ENCODE measurements around the gene KIF21B.
A peak's percentile ranks its signal among the peaks of the same experiment; 100 is the strongest.

Gene KIF21B

GRCh38 chr1:201042779-201043461 is 19.4 kb upstream of the KIF21B start:
- Mint-ChIP-seq H3K27me3 (ENCODE audit: low read depth) (peaks cover 12% of the 10 kb centered on the region), H3K4me3 (no peak overlapping the region), H3K4me1 (peaks cover 4% of the 10 kb centered on the region), H3K36me3 (ENCODE audit: low read depth) (no peaks in the 10 kb centered on the region), H3K27ac (no peak overlapping the region), H3K9me3 (no peaks in the 10 kb centered on the region)
- TF ChIP-seq, protein P1, sequence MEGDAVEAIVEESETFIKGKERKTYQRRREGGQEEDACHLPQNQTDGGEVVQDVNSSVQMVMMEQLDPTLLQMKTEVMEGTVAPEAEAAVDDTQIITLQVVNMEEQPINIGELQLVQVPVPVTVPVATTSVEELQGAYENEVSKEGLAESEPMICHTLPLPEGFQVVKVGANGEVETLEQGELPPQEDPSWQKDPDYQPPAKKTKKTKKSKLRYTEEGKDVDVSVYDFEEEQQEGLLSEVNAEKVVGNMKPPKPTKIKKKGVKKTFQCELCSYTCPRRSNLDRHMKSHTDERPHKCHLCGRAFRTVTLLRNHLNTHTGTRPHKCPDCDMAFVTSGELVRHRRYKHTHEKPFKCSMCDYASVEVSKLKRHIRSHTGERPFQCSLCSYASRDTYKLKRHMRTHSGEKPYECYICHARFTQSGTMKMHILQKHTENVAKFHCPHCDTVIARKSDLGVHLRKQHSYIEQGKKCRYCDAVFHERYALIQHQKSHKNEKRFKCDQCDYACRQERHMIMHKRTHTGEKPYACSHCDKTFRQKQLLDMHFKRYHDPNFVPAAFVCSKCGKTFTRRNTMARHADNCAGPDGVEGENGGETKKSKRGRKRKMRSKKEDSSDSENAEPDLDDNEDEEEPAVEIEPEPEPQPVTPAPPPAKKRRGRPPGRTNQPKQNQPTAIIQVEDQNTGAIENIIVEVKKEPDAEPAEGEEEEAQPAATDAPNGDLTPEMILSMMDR (IDR thresholded peaks at IDR 0.05; ENCODE audit: unreplicated experiment in 3 of 3): peak; percentile 76 to 87 (median 83)

DNA sequence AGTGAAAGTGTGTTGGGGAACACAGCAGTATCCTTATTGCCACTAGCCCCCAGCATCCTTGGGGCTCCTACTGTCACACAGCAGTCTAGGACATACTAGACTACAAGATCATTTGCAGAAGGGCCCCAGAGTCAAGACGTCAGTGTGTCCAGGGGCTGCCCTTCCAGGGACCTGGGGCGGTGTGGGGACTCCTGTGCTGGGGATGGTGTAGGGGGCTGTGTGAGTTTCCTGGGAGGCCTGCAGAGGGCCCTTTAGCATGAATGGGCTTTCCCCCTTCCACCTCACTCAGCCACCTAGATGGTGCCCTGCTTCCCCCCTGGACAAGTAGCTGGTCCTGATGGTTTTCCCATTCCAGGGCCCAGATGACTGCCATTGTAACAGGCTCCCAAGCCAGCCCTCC is 17.5 kb upstream of the KIF21B start:
- peaks cover 12% of the 10 kb centered on the region for H3K27me3 Mint-ChIP-seq (ENCODE audit: low read depth)
- TF ChIP-seq, protein P1 (IDR thresholded peaks at IDR 0.05; ENCODE audit: unreplicated experiment in 3 of 3): no peak
- H3K36me3 Mint-ChIP-seq (ENCODE audit: low read depth): no peaks in the 10 kb centered on the region
- no peaks in the 10 kb centered on the region for H3K9me3 Mint-ChIP-seq
- peaks cover 4% of the 10 kb centered on the region for H3K4me1 Mint-ChIP-seq
- H3K4me3 Mint-ChIP-seq: no peak overlapping the region
- H3K27ac Mint-ChIP-seq: no peak overlapping the region

DNA sequence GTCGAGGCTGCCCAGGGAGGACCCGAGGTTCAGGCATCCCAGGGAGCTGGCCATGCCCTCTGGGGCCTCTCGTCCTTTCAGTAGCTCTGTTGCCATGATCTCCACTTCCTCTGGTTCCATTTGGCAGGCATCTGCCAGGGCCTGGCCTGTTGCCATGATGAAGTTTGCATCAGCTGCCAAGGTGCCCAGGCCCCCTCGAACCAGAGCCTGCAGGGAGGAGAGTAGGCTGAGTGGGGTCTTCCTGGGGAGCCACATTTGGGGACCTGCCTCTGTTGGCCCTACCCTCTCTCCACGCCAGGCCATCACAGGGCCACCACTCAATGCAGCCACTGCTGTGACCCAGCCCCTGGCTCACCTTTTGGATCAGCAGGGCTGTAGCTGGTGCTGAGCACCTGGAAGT is 16.4 kb upstream of the KIF21B start:
- peaks cover 4% of the 10 kb centered on the region for H3K4me1 Mint-ChIP-seq
- TF ChIP-seq, protein P1 (IDR thresholded peaks at IDR 0.05; ENCODE audit: unreplicated experiment in 3 of 3): no peak
- H3K27me3 Mint-ChIP-seq (ENCODE audit: low read depth): peaks cover 15% of the 10 kb centered on the region
- H3K36me3 Mint-ChIP-seq (ENCODE audit: low read depth): no peaks in the 10 kb centered on the region
- H3K27ac Mint-ChIP-seq: no peak overlapping the region
- no peak overlapping the region for H3K4me3 Mint-ChIP-seq
- no peaks in the 10 kb centered on the region for H3K9me3 Mint-ChIP-seq

- TF ChIP-seq, protein P1 (IDR thresholded peaks at IDR 0.05; ENCODE audit: unreplicated experiment in 3 of 3): no peak
- Mint-ChIP-seq H3K27ac (no peak overlapping the region), H3K4me1 (peaks cover 4% of the 10 kb centered on the region), H3K36me3 (ENCODE audit: low read depth) (no peaks in the 10 kb centered on the region), H3K9me3 (no peaks in the 10 kb centered on the region), H3K4me3 (no peak overlapping the region), H3K27me3 (ENCODE audit: low read depth) (peaks cover 15% of the 10 kb centered on the region)
Measured at GRCh38 chr1:201039418-201039817, 15.9 kb upstream of the KIF21B start.

DNA sequence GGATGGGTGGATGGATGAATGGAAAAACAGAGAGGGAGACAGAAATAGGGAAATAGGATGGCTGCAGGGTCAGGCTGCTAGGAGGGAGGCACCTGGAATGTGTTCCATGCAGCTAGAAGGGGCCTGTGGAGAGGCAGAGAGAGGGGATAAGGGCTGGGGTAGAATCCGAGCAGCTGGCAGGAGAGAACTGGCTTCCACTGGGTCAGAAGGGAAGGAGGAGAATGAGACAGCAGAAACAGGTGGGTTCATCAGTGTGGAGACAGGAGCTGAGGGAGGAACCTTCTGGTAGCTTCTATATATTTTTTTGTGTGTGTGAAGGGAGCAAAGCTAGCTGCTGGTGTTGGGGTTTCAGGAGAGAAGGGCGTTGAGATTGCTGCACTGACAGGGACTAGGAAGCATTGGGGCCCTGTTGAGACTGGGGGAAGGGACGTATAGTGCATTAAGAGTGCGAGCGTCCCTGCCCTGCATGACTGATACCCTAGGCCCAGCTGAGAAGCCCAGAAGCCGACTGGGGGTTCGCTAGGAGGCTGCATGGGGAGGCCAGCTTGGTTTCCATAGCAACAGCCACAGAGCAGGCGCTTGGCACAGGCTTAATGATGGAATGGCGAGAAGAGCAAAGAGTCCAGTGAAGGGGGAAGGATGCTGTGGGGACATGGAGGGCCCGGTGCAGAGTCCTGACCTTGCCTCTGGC is 14.8 kb upstream of the KIF21B start:
- no peak overlapping the region for H3K4me3 Mint-ChIP-seq
- peaks cover 15% of the 10 kb centered on the region for H3K27me3 Mint-ChIP-seq (ENCODE audit: low read depth)
- no peaks in the 10 kb centered on the region for H3K9me3 Mint-ChIP-seq
- no peaks in the 10 kb centered on the region for H3K36me3 Mint-ChIP-seq (ENCODE audit: low read depth)
- peaks cover 4% of the 10 kb centered on the region for H3K4me1 Mint-ChIP-seq
- no peak overlapping the region for H3K27ac Mint-ChIP-seq
- TF ChIP-seq, protein P1 (IDR thresholded peaks at IDR 0.05; ENCODE audit: unreplicated experiment in 3 of 3): no peak
